GM10847 (cell line): ENCODE data around the gene DMWD.

Source experiments
- POLR2A ChIP-seq: IDR thresholded peaks from 2 replicates; pipeline ENCODE4 v1.6.1; 2011; ENCODE audit not compliant: insufficient read length; ENCODE audit errors: extremely low read depth

DMWD gene, protein sequence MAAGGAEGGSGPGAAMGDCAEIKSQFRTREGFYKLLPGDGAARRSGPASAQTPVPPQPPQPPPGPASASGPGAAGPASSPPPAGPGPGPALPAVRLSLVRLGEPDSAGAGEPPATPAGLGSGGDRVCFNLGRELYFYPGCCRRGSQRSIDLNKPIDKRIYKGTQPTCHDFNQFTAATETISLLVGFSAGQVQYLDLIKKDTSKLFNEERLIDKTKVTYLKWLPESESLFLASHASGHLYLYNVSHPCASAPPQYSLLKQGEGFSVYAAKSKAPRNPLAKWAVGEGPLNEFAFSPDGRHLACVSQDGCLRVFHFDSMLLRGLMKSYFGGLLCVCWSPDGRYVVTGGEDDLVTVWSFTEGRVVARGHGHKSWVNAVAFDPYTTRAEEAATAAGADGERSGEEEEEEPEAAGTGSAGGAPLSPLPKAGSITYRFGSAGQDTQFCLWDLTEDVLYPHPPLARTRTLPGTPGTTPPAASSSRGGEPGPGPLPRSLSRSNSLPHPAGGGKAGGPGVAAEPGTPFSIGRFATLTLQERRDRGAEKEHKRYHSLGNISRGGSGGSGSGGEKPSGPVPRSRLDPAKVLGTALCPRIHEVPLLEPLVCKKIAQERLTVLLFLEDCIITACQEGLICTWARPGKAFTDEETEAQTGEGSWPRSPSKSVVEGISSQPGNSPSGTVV

DNA sequence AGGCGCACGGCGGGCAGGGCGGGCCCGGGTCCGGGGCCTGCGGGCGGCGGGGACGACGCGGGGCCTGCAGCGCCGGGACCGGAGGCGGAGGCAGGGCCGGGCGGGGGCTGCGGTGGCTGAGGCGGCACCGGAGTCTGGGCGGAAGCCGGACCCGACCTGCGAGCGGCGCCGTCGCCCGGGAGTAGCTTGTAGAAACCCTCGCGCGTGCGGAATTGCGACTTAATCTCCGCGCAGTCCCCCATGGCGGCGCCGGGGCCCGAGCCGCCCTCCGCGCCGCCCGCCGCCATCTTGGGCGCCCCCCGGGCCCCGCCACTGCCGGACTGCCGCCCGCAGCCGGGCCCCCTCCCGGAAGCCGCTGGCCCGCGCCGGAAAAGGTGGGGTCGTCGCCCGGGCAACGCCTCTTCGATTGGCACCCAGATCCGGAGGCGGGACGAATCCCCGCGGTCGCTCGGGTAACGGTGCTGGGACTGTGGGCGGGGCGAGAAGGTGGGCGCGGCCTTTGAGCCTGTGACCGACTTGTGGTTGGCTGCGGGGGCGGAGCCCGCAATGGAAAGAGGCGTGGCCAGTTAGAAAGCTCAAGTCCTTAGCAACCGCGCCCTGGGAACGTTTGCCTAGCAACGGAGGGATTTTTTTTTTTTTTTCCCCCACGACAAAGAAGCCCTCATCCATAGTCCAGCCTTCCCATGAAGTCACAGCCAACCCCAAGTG is at the start of gene DMWD:
Gene DMWD (minus strand): TSS at position 376 of the 708 bp plus-strand sequence. CDS start 89 bp downstream, at position 287.
- TF ChIP-seq POLR2A = peak; percentile 59

DNA sequence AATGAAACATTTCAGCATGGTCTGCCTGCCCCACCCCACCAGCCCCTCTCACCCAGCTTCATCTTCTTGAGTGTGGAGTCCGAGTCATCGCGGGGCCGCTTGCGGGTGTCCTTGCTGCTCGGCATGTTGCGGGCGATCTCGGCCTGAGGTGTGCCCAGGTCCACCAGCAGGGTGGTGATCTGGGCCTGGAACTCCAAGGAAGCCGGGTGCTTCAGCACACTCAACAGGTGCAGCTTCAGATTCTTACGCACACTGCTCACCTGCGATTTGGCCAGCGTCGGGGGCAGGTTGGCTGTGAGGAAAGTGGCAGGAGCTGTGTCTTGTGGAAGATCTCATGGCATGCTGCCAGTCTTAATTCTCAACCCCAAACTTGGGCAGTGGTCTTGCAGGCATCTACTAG is 49.6 kb upstream of the DMWD start:
- no peak for TF ChIP-seq POLR2A

DNA sequence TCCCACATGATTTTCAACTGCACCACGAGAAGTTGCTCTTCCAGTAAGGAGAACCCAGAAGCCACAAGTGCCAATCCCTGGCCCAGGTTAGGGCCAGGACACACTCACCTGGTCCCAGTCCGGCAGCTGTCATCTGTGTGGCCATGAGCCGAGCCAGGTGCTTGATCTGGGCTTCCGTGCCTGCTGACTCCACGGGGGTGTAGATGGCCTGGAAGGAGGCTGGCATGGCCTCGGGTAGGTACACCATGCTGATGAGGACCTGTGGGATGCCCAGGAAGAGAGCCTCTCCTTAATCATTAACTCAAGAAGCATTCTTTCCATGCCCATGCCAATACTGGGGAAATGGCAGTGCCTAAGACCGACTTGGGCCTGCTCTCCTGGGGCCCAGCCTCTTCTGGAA is 42.3 kb upstream of the DMWD start:
- no peak for TF ChIP-seq POLR2A

DNA sequence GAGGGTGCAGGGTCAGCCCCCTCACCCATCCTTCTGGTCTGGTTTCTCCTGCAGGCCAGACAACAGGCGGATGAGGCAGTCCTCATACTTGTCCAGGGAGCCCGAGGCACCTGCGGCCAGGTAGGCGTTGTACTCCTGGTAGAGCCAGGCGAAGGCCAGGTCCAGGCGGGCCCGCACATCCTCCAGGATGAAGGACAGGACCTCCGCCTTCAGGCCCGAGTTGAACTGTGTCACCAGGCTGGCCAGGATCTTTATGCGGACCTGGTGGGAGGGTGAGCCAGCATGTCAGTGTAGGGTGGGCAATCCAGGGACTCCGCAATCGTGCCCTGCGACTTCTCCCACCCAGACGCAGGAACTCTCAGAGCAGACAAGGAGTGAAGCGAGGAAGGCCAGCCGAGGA is 36.3 kb upstream of the DMWD start:
- no peak for TF ChIP-seq POLR2A

DNA sequence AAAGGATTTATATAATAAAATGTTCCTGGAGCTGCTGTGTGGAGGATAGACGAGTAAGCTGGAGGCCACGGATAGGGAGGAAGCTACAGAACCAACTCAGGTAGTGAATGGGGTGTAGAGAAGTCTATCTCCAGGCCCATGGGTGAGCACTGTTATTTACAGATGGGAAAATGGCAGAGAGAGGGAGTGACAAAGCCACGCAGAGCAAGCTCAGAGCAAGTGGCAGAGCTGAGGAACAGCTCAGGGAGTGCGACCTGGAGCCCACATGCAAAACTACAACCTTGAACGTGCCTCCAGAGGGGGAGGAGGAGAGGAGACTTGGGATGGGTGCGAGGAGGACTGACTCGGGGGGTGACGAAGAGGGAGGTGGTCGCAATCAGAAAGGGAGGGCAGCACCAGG is 35.9 kb upstream of the DMWD start:
- TF ChIP-seq POLR2A = no peak

DNA sequence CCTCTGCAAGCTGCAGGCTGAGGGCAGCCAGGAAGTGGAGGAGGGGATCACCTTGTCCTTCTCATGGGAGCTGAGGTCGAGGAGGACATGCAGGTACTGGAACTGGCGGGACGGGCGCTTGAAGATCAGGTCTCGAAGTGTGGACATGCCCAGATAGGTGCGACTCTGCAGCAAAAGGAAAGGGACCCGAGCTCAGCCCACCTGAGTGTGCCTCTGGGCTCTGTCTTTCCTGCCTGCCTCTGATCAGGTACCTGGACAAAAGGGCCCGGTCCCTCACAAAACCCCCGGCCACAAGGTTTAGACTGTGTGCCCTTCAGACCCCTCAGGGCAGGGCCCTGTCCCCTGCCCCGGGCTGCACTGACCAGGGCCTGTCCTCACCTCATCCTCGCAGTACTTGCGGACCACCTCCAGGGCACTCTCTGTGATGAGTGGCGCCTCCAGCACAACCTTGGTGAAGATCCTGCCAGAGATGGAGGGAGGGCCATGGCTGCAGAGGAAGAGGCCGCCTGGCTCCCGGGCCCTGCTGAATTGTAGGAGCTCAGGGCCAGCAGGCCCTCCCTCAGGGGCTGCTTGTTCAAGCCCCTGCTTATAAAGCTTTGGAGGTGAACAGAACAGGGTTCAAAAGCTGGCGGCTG is 34.9 kb upstream of the DMWD start:
- TF ChIP-seq POLR2A = no peak

DNA sequence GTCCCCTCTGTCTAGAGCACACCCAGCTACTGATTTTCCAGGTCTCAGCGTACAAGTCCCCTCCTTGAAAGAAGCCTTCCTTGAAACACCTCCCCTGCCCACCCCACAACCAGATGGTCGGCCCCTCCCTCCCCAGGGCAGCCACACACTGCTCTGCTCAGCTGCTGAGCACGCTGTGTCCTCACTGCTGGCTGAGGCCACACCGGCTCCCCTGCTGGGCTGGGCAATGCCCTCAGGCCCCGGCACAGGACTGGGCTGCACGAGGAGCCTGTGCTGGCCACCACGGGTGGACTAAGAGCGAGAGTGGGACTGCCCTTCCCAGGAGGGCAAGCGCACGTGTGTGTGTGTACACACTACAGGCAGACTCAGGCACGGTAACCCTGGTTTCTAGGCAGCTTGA is 34.3 kb upstream of the DMWD start:
- TF ChIP-seq POLR2A = no peak

DNA sequence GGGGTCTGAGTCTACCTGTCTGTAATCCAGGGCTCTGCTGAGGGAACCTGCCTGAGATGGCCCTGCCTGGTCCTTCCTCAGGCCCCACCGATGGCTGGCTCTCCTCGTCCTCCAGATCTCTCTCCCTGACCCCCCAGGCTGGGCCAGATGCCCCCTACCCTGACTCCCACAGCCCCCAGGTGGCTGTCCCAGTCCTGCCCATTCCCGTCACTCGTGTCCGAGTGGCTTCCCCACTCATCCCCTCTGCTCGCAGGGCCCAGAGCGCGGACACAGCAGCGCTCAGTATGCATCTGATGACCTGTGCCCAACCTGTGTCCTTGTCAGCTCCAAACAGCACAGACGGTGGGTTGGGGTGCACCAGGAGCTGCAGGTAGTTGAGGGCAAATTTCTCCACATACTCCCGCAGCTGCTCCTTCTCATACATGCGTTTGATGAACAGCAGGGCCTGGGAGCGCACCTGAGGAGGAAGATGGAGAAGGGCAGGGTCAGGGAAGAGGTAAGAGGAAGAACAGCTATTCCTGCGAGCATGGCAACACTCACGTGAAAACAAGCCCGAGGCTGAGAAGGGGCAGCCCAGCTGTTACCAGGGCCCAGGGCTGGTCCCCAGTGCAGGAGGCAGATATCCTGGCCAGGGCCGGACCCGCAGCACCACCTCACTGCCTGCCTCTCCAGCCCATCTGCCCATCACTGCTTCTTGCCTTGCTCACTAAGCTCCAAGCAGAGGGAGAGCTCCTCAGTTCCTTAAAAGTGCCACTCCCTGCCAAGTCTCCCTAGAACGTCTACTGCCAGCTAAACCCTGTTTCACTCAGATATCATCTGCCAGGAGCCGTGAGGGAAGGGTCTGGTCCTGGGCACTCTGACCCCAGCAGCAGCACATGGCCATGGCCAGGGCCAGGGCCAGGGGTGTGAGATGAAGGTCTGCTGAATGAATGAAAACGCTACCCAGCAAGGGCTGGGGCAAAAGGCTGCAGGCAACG is 33.6 kb upstream of the DMWD start:
- no peak for TF ChIP-seq POLR2A

DNA sequence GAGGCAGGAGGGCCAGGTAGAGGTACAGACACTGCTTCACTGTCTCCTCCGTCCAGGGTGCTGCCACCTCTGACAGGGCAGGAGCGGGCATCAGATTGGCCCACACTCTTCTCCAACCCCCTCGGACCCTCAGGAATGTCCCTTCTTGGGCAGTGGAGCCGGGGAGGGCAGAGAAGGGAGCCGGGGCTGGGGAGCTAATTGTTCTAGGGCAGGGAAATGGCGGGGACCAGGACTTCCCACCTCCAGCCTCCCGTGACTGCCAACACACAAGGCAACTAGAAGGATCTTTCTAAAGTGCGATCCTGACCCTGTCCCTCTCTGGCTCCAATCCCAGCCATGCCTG is 32.6 kb upstream of the DMWD start:
- TF ChIP-seq POLR2A = no peak

DNA sequence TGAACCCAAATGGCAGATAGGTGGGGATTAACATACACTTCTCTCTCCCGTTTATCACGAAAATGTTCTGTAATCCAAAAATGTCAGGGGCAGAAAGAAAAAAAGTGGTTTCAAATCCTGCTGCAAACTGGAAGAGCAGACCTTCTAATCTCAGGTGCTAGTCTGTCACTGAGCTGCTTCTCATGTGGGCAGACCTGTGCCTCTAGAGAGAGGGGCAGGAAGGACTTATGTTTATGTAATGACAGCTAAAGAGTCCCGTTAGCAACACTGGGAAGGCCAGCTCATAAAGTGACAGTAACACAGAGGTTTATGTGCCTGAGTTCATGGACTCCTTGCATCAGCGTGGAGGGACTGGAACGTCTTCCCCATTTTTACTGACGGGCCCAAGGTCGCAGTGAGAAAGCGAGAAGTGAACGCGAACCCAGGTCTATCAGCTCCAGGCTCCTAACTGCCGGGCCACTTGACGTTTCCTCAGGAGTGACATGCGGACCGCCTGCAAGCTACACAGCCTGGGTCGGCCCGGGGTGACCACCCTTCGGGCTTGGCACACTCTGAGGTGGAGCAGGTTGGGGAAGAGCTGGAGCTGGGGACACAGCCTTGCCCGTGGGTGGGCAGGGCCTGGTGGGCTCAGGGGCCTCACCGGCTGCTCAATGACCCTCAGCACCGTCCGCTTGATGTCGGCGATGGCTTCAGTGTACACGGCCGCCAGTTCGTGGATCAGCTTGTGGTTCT is 32.1 kb upstream of the DMWD start:
- no peak for TF ChIP-seq POLR2A

DNA sequence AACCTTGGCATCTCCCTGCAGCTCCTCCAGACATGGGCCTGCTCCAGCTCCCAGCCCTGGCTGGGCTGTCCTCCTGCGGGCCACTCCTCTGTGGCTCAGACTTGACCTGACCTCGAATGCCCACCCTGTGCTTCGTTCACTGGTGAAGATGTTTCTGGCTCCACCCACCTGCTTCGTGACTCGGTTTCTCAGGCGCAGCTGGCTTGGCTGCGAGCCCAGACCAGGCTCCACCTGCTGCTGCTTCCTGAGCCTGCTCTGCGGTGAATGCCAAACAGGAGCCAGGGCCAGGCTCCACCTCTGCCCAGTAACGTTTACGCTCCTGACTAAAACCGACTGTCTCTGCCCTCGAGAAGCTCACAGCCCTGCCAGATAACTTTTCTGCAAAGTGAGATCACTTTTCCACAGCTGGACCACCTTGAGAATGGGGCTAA is 31.4 kb upstream of the DMWD start:
- no peak for TF ChIP-seq POLR2A

DNA sequence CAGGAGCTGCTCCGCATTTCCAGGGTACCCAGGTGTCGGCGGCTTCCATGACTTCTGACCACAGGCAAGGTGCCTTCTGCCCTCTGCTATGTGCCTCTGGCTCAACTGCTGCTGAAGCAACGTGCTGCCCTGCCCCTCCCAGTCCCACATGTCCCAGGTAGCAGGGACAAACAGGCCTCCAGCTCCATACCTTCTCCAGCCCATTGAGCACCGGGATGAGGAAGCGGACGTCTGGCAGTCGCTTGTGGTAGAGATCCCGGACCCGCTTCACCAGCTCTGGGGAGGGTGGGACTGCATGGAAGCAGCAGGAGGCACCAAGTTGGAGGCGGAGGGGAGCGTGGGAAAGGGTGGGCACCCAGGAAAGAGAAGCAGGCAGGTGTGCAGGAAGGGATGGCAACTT is 30.5 kb upstream of the DMWD start:
- no peak for TF ChIP-seq POLR2A

DNA sequence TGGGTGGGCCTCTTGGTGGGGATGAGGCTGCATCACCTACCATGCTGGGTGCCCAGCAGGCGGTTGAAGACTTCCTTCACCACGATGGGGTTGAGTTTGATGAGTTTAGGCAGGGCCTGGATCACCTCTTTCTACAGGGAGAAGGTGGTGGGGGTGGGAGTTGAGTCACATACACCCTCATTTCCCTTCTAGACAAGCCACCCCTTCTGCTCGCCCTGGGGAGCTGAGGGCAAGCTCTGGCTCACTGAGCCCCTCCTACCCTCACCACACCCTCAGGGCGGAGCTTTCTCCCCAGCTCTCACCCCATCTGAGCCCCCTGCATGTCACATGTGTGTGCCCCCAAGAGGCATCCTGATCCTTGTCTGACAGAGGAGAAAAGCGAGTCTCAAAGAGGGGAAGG is 30.1 kb upstream of the DMWD start:
- TF ChIP-seq POLR2A = no peak

DNA sequence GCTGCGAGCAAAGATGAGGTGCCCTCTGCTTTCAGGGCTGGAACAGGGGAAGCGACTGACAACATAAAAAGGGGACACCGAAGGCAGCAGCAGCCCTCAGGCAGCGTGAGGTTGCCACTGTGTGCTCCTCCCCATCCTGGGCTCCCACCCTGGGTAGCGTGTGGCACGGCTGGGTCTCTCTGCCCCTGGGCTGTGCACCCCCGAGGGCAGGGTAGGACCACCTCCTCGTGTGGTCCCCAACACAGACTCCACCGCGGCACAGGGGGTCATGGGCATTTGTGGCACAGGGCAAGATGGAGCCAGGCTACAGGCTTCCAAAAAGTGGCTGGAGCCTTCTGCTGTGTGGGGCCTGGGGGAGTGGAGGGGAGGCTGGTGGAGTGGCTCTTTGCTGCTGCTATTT is 28.9 kb upstream of the DMWD start:
- TF ChIP-seq POLR2A = no peak
